Calu3 (cell line): ENCODE data around the gene C20orf96. TPM values are rescaled to one million over a fixed set of nuclear protein-coding genes. Genes with fewer than 3 reads are reported as not detected.

Experiments used
- BruUV-seq: library from RNA; stranded (reverse); fragments of 400-500 nt; replicated peaks from 2 replicates; lab custom pipeline; 2021; lab: Mats Ljungman, UMichigan
- CTCF ChIA-PET: fragments of 300-600 bp; sonication (Branson Sonifier 250); formaldehyde crosslinking; loops from one replicate; lab custom pipeline; 2022; ENCODE audit warnings: antibody characterized with exemption; lab: Charles Lee
- DNase-seq: peaks from one replicate; pipeline ENCODE4 v3.0.0; 2022
- H3K27ac Mint-ChIP-seq: one replicate; pipeline ENCODE4 v1.8.0; 2022; ENCODE audit warnings: mixed read lengths; ENCODE audit not compliant: unreplicated experiment
- H3K27me3 Mint-ChIP-seq: one replicate; pipeline ENCODE4 v1.8.0; 2022; ENCODE audit warnings: mixed read lengths; ENCODE audit not compliant: unreplicated experiment
- H3K36me3 Mint-ChIP-seq: one replicate; pipeline ENCODE4 v1.8.0; 2022; ENCODE audit warnings: mild to moderate bottlenecking, moderate library complexity, mixed read lengths; ENCODE audit not compliant: insufficient read depth, unreplicated experiment
- H3K4me1 Mint-ChIP-seq: one replicate; pipeline ENCODE4 v1.8.0; 2022; ENCODE audit warnings: mild to moderate bottlenecking, low read depth, mixed read lengths; ENCODE audit not compliant: unreplicated experiment
- H3K4me3 Mint-ChIP-seq: one replicate; pipeline ENCODE4 v1.8.0; 2022; ENCODE audit warnings: mild to moderate bottlenecking, low read depth, moderate library complexity, mixed read lengths; ENCODE audit not compliant: unreplicated experiment
- H3K9me3 Mint-ChIP-seq: one replicate; pipeline ENCODE4 v1.8.0; 2022; ENCODE audit warnings: low read depth, mixed read lengths; ENCODE audit not compliant: unreplicated experiment
- intact Hi-C: fragments of 100-400 bp; cut with micrococcal nuclease; formaldehyde crosslinking; loops from one replicate; pipeline ENCODE4 v1.10.0; 2022; ENCODE audit not compliant: unreplicated experiment
- total RNA-seq: library from RNA; stranded (reverse); gene quantifications from 2 replicates; pipeline ENCODE4 v1.2.3, GENCODE V29; 2022
- TF ChIP-seq, protein P1 (sequence below): fragments of 200-600 bp; IDR thresholded peaks from one replicate; pipeline ENCODE4 v1.8.0; 2022; ENCODE audit warnings: antibody characterized with exemption; ENCODE audit not compliant: unreplicated experiment

Gene C20orf96
- total RNA-seq, 1 experiment from 2014 or later: 7.3 TPM

DNA sequence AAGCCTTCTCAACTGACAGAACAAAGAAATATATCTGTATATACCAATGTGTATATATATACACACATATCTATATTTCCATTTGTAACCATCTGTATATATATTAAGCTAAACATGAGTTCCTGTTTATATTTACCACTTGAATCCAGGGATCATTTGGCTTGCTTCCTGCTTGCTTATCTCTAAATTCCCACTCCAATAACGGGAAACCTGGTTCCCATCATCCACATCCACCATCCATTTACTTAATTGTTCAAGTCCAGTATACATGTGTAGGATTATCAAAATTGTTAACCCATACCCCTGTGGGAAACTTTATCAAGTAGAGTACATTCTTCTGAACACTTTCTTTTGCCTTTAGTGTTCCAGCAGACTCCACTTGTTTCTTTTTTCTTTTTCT is 22.3 kb upstream of the C20orf96 start:
- BruUV-seq: no TSS peak
- Mint-ChIP-seq H3K36me3 (peaks cover 5% of the 10 kb centered on the region), H3K4me1 (peaks cover 19% of the 10 kb centered on the region), H3K4me3 (no peak overlapping the region), H3K9me3 (peaks cover 2% of the 10 kb centered on the region), H3K27ac (no peak overlapping the region), H3K27me3 (no peaks in the 10 kb centered on the region)
- TF ChIP-seq, protein P1, sequence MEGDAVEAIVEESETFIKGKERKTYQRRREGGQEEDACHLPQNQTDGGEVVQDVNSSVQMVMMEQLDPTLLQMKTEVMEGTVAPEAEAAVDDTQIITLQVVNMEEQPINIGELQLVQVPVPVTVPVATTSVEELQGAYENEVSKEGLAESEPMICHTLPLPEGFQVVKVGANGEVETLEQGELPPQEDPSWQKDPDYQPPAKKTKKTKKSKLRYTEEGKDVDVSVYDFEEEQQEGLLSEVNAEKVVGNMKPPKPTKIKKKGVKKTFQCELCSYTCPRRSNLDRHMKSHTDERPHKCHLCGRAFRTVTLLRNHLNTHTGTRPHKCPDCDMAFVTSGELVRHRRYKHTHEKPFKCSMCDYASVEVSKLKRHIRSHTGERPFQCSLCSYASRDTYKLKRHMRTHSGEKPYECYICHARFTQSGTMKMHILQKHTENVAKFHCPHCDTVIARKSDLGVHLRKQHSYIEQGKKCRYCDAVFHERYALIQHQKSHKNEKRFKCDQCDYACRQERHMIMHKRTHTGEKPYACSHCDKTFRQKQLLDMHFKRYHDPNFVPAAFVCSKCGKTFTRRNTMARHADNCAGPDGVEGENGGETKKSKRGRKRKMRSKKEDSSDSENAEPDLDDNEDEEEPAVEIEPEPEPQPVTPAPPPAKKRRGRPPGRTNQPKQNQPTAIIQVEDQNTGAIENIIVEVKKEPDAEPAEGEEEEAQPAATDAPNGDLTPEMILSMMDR: no peak
- no peak for DNase-seq
- CTCF ChIA-PET: no interaction called here
- intact Hi-C loops: no loop called here

DNA sequence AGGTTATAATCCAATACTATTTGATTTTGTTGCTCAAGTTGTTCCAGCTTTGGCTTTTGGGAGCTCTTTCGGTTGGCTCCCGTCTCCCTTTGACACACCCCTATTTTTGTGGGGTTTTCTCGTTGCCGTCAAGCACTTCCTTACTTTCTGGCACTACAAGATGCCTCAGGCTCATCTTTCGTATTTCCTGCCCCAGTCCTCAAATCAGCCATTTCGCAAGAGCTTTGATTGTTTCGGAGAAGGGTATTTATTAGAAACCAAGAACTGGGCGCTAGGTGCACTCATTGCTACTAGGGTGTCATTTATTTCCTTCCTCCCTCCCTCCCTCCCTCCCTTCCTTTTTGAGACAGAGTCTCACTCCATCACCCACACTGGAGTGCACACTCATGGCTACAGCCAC is 21.5 kb upstream of the C20orf96 start:
- Mint-ChIP-seq H3K27ac (no peak overlapping the region), H3K4me3 (no peak overlapping the region), H3K27me3 (no peaks in the 10 kb centered on the region), H3K4me1 (peaks cover 19% of the 10 kb centered on the region), H3K9me3 (peaks cover 2% of the 10 kb centered on the region), H3K36me3 (peaks cover 5% of the 10 kb centered on the region)
- CTCF ChIA-PET: interaction anchor here (0.6 kb wide), 1 partner anchor 53 kb away, joined by 3 read pairs; no protein-coding TSS in a partner anchor
- BruUV-seq: no TSS peak
- TF ChIP-seq, protein P1: no peak
- intact Hi-C loops: no loop called here
- no peak for DNase-seq

DNA sequence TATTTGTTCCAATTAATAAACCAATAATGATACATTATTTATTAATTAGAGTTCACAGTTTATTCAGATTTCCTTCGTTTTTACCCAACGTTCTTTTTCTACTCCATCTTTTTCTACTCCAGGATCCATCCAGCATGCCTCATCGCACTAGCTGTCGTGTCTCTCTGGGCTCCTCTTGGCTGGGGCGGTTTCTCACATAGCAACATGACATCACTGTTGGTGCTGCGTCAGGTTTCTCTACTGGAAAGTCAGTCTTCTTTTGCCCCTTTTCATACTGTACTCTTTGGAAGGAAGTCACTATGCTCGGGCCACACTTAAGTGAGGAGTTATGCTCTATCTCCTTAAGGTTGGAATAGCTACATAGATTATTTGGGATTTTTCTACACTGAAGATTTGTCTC is 21.1 kb upstream of the C20orf96 start:
- DNase-seq: no peak
- Mint-ChIP-seq H3K4me3 (no peak overlapping the region), H3K9me3 (peaks cover 2% of the 10 kb centered on the region), H3K27me3 (no peaks in the 10 kb centered on the region), H3K36me3 (peaks cover 5% of the 10 kb centered on the region), H3K27ac (no peak overlapping the region), H3K4me1 (peaks cover 19% of the 10 kb centered on the region)
- intact Hi-C loops: no loop called here
- CTCF ChIA-PET: no interaction called here
- BruUV-seq: no TSS peak
- TF ChIP-seq, protein P1: no peak

DNA sequence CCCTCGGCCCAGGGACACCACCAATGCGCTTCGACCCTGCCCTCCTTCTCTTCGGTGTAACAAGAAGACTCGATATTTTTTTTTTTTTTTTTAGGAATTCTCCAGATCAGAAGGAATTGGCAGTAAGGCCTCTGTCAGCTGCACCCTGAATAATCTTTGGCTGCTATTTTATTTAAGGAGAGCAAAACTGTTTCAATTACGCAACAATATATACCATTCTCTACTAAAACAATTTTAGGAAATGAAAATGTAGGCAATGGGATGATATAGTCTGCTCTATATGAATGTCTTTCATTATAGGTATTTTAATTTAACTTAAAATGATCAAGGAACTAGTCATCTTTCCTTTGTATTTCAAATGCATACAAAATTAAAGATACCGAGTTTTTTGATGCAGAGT is 20.1 kb upstream of the C20orf96 start:
- no peak for DNase-seq
- H3K27me3 Mint-ChIP-seq: no peaks in the 10 kb centered on the region
- no peak overlapping the region for H3K4me3 Mint-ChIP-seq
- no peaks in the 10 kb centered on the region for H3K9me3 Mint-ChIP-seq
- CTCF ChIA-PET: no interaction called here
- intact Hi-C loops: no loop called here
- no peak overlapping the region for H3K27ac Mint-ChIP-seq
- H3K36me3 Mint-ChIP-seq: peaks cover 5% of the 10 kb centered on the region
- TF ChIP-seq, protein P1: no peak
- peaks cover 19% of the 10 kb centered on the region for H3K4me1 Mint-ChIP-seq
- BruUV-seq: no TSS peak
